ENCODE results near the gene UGT3A2.

The UGT3A2 gene

DNA sequence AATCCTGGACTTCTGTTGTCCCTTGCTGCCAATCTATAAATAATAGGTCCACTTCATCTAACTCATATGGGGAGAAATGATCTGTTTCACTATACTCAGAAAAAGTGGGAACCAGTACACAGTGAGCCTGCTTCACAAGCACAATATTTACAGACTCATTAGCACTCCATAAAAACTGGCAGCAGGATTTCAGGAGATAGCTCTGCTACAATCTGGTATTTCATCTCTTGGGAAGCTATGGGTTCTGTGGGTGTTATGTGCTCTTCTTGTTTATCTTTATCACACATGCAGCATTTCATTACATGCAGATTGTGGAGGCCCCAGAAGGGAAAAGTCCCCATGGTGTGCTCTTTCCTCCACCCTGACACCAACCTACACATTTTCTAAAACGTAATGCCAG lies 33.2 kb downstream of the UGT3A2 start:
- no peaks in the 10 kb centered on the region for H3F3A ChIP-seq (ENCODE audit: low read depth)
- no peaks in the 10 kb centered on the region for H3K9me2 ChIP-seq (replicated peaks; ENCODE audit: low read depth, low read length)
- H3K4me3 ChIP-seq (ENCODE audit: low read length, poor library complexity, severe bottlenecking) = no peak overlapping the region
- no peaks in the 10 kb centered on the region for H3K9me3 ChIP-seq (ENCODE audit: insufficient read depth, low read depth, low read length)
- H4K20me1 ChIP-seq (ENCODE audit: insufficient read depth, low read length, poor library complexity, severe bottlenecking) = no peaks in the 10 kb centered on the region
- no peak for TF ChIP-seq EZH2phosphoT487 (IDR thresholded peaks at IDR 0.05; ENCODE audit: borderline replicate concordance)
- TF ChIP-seq, protein P1, sequence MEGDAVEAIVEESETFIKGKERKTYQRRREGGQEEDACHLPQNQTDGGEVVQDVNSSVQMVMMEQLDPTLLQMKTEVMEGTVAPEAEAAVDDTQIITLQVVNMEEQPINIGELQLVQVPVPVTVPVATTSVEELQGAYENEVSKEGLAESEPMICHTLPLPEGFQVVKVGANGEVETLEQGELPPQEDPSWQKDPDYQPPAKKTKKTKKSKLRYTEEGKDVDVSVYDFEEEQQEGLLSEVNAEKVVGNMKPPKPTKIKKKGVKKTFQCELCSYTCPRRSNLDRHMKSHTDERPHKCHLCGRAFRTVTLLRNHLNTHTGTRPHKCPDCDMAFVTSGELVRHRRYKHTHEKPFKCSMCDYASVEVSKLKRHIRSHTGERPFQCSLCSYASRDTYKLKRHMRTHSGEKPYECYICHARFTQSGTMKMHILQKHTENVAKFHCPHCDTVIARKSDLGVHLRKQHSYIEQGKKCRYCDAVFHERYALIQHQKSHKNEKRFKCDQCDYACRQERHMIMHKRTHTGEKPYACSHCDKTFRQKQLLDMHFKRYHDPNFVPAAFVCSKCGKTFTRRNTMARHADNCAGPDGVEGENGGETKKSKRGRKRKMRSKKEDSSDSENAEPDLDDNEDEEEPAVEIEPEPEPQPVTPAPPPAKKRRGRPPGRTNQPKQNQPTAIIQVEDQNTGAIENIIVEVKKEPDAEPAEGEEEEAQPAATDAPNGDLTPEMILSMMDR (conservative IDR thresholded peaks at IDR 0.05; ENCODE audit: low read length) = no peak
- H3K36me3 ChIP-seq (ENCODE audit: insufficient read depth, low read length) = no peaks in the 10 kb centered on the region
- no peaks in the 10 kb centered on the region for H3K27me3 ChIP-seq (ENCODE audit: insufficient read depth, low read length, poor library complexity, severe bottlenecking)
- no peaks in the 10 kb centered on the region for H3K4me1 ChIP-seq (ENCODE audit: insufficient read depth, low read length, poor library complexity, severe bottlenecking)
- H3K9ac ChIP-seq (ENCODE audit: low read depth, low read length, poor library complexity, severe bottlenecking) = no peak overlapping the region
- no peak overlapping the region for H3K4me2 ChIP-seq (ENCODE audit: low read depth, low read length, poor library complexity, severe bottlenecking)
- no peaks in the 10 kb centered on the region for H3K79me2 ChIP-seq (ENCODE audit: insufficient read depth, low read length)
- H2AFZ ChIP-seq (ENCODE audit: low read length) = no peak overlapping the region

DNA sequence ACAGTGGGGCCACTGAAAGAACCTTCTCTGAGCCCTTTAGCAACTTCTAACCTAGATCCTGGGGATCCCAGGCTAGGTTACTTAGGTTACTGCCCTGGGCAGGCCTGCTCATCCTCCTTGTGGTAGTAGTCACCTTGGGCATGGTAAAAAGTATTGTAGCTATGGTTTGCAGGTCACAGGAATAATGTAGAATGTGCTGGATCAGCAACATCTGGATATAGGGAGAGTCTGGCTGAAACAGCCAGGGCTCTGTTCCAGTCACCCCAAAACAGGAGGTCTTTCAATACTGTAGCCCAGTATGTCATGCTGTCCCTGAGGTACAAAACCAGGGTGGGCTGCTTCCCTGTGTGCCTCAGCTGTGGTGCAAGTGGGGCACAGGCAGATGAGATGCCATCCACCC lies 33.6 kb downstream of the UGT3A2 start:
- H3K36me3 ChIP-seq (ENCODE audit: insufficient read depth, low read length) = no peaks in the 10 kb centered on the region

DNA sequence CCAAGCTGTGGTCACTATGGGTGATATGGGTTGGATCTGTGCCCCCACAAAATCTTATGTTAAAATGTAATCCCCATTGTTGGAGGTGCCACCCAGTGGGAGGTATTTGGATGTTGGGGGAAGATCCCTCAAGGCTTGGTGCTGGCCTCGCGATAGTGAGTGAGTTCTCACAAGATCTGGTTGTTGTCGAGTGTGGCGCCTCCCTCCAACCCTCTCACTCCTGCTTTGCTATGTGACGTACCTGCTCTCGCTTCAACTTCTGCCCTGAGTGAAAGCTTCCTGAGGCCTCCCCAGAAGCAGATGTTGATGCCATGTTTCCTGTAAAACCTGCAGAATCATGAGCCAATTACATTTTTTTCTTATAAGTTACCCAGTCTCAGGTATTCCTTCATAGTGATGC lies 35.5 kb downstream of the UGT3A2 start:
- Histone ChIP-seq H3K4me1 (ENCODE audit: insufficient read depth, low read length, poor library complexity, severe bottlenecking) (no peaks in the 10 kb centered on the region), H3K9me3 (ENCODE audit: insufficient read depth, low read depth, low read length) (no peaks in the 10 kb centered on the region), H3F3A (ENCODE audit: low read depth) (no peaks in the 10 kb centered on the region), H3K4me2 (ENCODE audit: low read depth, low read length, poor library complexity, severe bottlenecking) (no peak overlapping the region), H3K9me2 (replicated peaks; ENCODE audit: low read depth, low read length) (no peaks in the 10 kb centered on the region), H3K4me3 (ENCODE audit: low read length, poor library complexity, severe bottlenecking) (no peak overlapping the region), H3K9ac (ENCODE audit: low read depth, low read length, poor library complexity, severe bottlenecking) (no peak overlapping the region), H2AFZ (ENCODE audit: low read length) (no peak overlapping the region), H3K36me3 (ENCODE audit: insufficient read depth, low read length) (no peaks in the 10 kb centered on the region), H3K27me3 (ENCODE audit: insufficient read depth, low read length, poor library complexity, severe bottlenecking) (no peaks in the 10 kb centered on the region), H3K79me2 (ENCODE audit: insufficient read depth, low read length) (no peaks in the 10 kb centered on the region), H4K20me1 (ENCODE audit: insufficient read depth, low read length, poor library complexity, severe bottlenecking) (no peaks in the 10 kb centered on the region)
- TF ChIP-seq, protein P1 (conservative IDR thresholded peaks at IDR 0.05; ENCODE audit: low read length) = no peak
- no peak for TF ChIP-seq EZH2phosphoT487 (IDR thresholded peaks at IDR 0.05; ENCODE audit: borderline replicate concordance)

More for the DNA sequence above, 33.6 kb downstream of the UGT3A2 start:
- Histone ChIP-seq H3K9ac (ENCODE audit: low read depth, low read length, poor library complexity, severe bottlenecking) (no peak overlapping the region), H3K9me3 (ENCODE audit: insufficient read depth, low read depth, low read length) (no peaks in the 10 kb centered on the region), H3K4me2 (ENCODE audit: low read depth, low read length, poor library complexity, severe bottlenecking) (no peak overlapping the region), H4K20me1 (ENCODE audit: insufficient read depth, low read length, poor library complexity, severe bottlenecking) (no peaks in the 10 kb centered on the region), H3K4me3 (ENCODE audit: low read length, poor library complexity, severe bottlenecking) (no peak overlapping the region), H3F3A (ENCODE audit: low read depth) (no peaks in the 10 kb centered on the region), H3K27me3 (ENCODE audit: insufficient read depth, low read length, poor library complexity, severe bottlenecking) (no peaks in the 10 kb centered on the region), H3K9me2 (replicated peaks; ENCODE audit: low read depth, low read length) (no peaks in the 10 kb centered on the region), H3K4me1 (ENCODE audit: insufficient read depth, low read length, poor library complexity, severe bottlenecking) (no peaks in the 10 kb centered on the region), H2AFZ (ENCODE audit: low read length) (no peak overlapping the region), H3K79me2 (ENCODE audit: insufficient read depth, low read length) (no peaks in the 10 kb centered on the region)
- no peak for TF ChIP-seq EZH2phosphoT487 (IDR thresholded peaks at IDR 0.05; ENCODE audit: borderline replicate concordance)
- TF ChIP-seq, protein P1 (conservative IDR thresholded peaks at IDR 0.05; ENCODE audit: low read length) = no peak

Measured in Loucy (cell line).